A549 (cell line): ENCODE data around the gene CCDC71. TPM values are rescaled to one million over a fixed set of nuclear protein-coding genes. Genes with fewer than 3 reads are reported as not detected.

ENCODE experiments used
- ATAC-seq, 2 experiments: fragments of 200-7000 bp in 1 of 2; fragments of >200 bp in 1 of 2; cut with Nextera tagmentation in 1 of 2; cut with Tn5 transposase in 1 of 2; 3 replicates each; pipeline versions ENCODE4 v1.8.0 to v1.9.1; 2018 to 2020; ENCODE audit warnings: mild to moderate bottlenecking in 1 of 2, moderate library complexity in 1 of 2
- CTCF ChIA-PET: fragments of 300-600 bp; sonication (Branson Sonifier 250); formaldehyde crosslinking; extraction: SDS; loops from one replicate; lab custom pipeline; 2021; ENCODE audit warnings: antibody characterized with exemption, inconsistent platforms; lab: Yijun Ruan, JAX
- POLR2A ChIA-PET: fragments of 350-600 bp; formaldehyde crosslinking; extraction: SDS; loops from one replicate; lab custom pipeline; 2021; ENCODE audit warnings: antibody characterized with exemption, inconsistent platforms; lab: Yijun Ruan, JAX
- DNase-seq, 2 experiments: peaks; one replicate each; pipeline versions ENCODE4 v3.0.0 to v3.0.0-alpha.2; 2011 to 2016; ENCODE audit warnings: low read depth in 1 of 2, low spot score in 1 of 2
- FAIRE-seq: peaks from 2 replicates; lab custom pipeline; 2011; peaks lifted over from hg19 to GRCh38; lab: Jason Lieb, UNC
- H3K27ac ChIP-seq, 2 experiments: fragments of >200 bp; sonication (Bioruptor Twin); formaldehyde crosslinking; 3 replicates each; pipeline ENCODE4 v1.5.1; 2016 to 2017
- H3K4me1 ChIP-seq: fragments of >200 bp; sonication (Bioruptor Twin); formaldehyde crosslinking; 3 replicates; pipeline ENCODE4 v1.6.1; 2016
- H3K4me2 ChIP-seq: fragments of >200 bp; sonication (Bioruptor Twin); formaldehyde crosslinking; 3 replicates; pipeline ENCODE4 v1.6.1; 2016
- H3K4me3 ChIP-seq: fragments of >200 bp; sonication (Bioruptor Twin); formaldehyde crosslinking; 3 replicates; pipeline ENCODE4 v1.5.1; 2016
- H3K9me3 ChIP-seq: fragments of >200 bp; sonication (Bioruptor Twin); formaldehyde crosslinking; 3 replicates; pipeline ENCODE4 v1.6.1; 2016
- CHD4 ChIP-seq: fragments of 200-600 bp; sonication (generic); IDR thresholded peaks from 2 replicates; pipeline ENCODE4 v1.6.1; 2016; ENCODE audit warnings: antibody characterized with exemption, mild to moderate bottlenecking, borderline replicate concordance
- EHF ChIP-seq: fragments of 250-450 bp; sonication (Bioruptor Pico); IDR thresholded peaks from 2 replicates; pipeline ENCODE4 v1.5.0; 2020; ENCODE audit warnings: mild to moderate bottlenecking
- EP300 ChIP-seq, 2 experiments: fragments of >200 bp; sonication (Bioruptor Twin); formaldehyde crosslinking; IDR thresholded peaks; 2 replicates in 1 of 2; 3 replicates in 1 of 2; pipeline ENCODE4 v1.6.1; 2016 to 2017
- ESRRA ChIP-seq: fragments of 150-350 bp; IDR thresholded peaks from 2 replicates; pipeline ENCODE4 v1.6.1; 2014; ENCODE audit warnings: mild to moderate bottlenecking, low read length, borderline replicate concordance
- FOXS1 ChIP-seq: fragments of 250-450 bp; sonication (Bioruptor Pico); IDR thresholded peaks from 2 replicates; pipeline ENCODE4 v1.5.0; 2020; ENCODE audit warnings: mild to moderate bottlenecking, moderate library complexity
- HEYL ChIP-seq: fragments of 250-450 bp; sonication (Bioruptor Pico); IDR thresholded peaks from 2 replicates; pipeline ENCODE4 v1.8.0; 2021; ENCODE audit warnings: mild to moderate bottlenecking, moderate library complexity
- KDM1A ChIP-seq: fragments of 200-600 bp; sonication (generic); IDR thresholded peaks from 2 replicates; pipeline ENCODE4 v1.6.1; 2016; ENCODE audit warnings: low read depth, mild to moderate bottlenecking
- MYC ChIP-seq: IDR thresholded peaks from 2 replicates; pipeline ENCODE4 v1.6.1; 2012; ENCODE audit warnings: mild to moderate bottlenecking, inconsistent platforms, low read length, improper control_type of control experiment, borderline replicate concordance
- NFE2L2 ChIP-seq: fragments of 150-350 bp; conservative IDR thresholded peaks from 2 replicates; pipeline ENCODE4 v1.6.1; 2014; ENCODE audit warnings: low read length
- NPAS2 ChIP-seq: fragments of 250-450 bp; sonication (Bioruptor Pico); IDR thresholded peaks from 2 replicates; pipeline ENCODE4 v1.8.0; 2022; ENCODE audit warnings: mild to moderate bottlenecking, moderate library complexity, borderline replicate concordance
- PHF8 ChIP-seq: fragments of 200-600 bp; sonication (generic); IDR thresholded peaks from 2 replicates; pipeline ENCODE4 v1.6.1; 2016; ENCODE audit warnings: low read depth, mild to moderate bottlenecking, antibody characterized with exemption, moderate library complexity, borderline replicate concordance
- POLR2AphosphoS2 ChIP-seq: conservative IDR thresholded peaks from 2 replicates; pipeline ENCODE4 v1.6.1; 2012; ENCODE audit warnings: low read length, improper control_type of control experiment, inconsistent platforms
- RAD21 ChIP-seq, 2 experiments: fragments of >200 bp in 1 of 2; sonication (Bioruptor Twin) in 1 of 2; formaldehyde crosslinking in 1 of 2; IDR thresholded peaks in 1 of 2; conservative IDR thresholded peaks in 1 of 2; 2 replicates in 1 of 2; 3 replicates in 1 of 2; pipeline ENCODE4 v1.6.1; 2012 to 2018; ENCODE audit warnings: inconsistent platforms in 1 of 2
- RCOR1 ChIP-seq: fragments of 150-350 bp; IDR thresholded peaks from 2 replicates; pipeline ENCODE4 v1.6.1; 2014; ENCODE audit warnings: antibody characterized with exemption, low read length, low read depth
- RFX5 ChIP-seq: fragments of 450-650 bp; IDR thresholded peaks from 2 replicates; pipeline ENCODE4 v1.7.1; 2014; ENCODE audit warnings: antibody characterized with exemption, mild to moderate bottlenecking, moderate library complexity
- RNF2 ChIP-seq: fragments of 200-600 bp; sonication (generic); IDR thresholded peaks from 2 replicates; pipeline ENCODE4 v1.6.1; 2016; ENCODE audit warnings: low read depth, mild to moderate bottlenecking, antibody characterized with exemption, moderate library complexity, borderline replicate concordance
- TFCP2L1 ChIP-seq: fragments of 250-450 bp; sonication (Bioruptor Pico); IDR thresholded peaks from 2 replicates; pipeline ENCODE4 v1.5.0; 2021; ENCODE audit warnings: mild to moderate bottlenecking
- ZFP36 ChIP-seq: fragments of 450-650 bp; IDR thresholded peaks from 2 replicates; pipeline ENCODE4 v1.6.1; 2014; ENCODE audit warnings: borderline replicate concordance; ENCODE audit not compliant: partially characterized antibody
- WGBS: methylation state at CpG from one replicate; pipeline ENCODE4 v1.1.6; 2017; ENCODE audit errors: missing lambda C conversion rate; 5-methylcytosine and 5-hydroxymethylcytosine counted together
- polyA plus RNA-seq, 4 experiments: library from polyadenylated mRNA; depleted of rRNA in 3 of 4; stranded (reverse); fragments of >200 nt; fragmentation: RNase III in 1 of 4; extraction: RNeasy Plus Mini Kit Qiagen cat#74134 plus additional on column Dnase treatment in 1 of 4; gene quantifications; 2 replicates in 3 of 4; 3 replicates in 1 of 4; pipeline ENCODE4 v1.2.3, GENCODE V29; 2011 to 2017
- TF ChIP-seq, protein P1 (sequence below): fragments of 250-450 bp; sonication (Bioruptor Pico); IDR thresholded peaks from 2 replicates; pipeline ENCODE4 v1.5.0; 2021; ENCODE audit warnings: mild to moderate bottlenecking, moderate library complexity, borderline replicate concordance
- TF ChIP-seq, protein P2 (sequence below): fragments of 250-450 bp; sonication (Bioruptor Pico); IDR thresholded peaks from 2 replicates; pipeline ENCODE4 v1.5.0; 2020; ENCODE audit warnings: low read depth, mild to moderate bottlenecking, moderate library complexity
- TF ChIP-seq, protein P3 (sequence below): IDR thresholded peaks from 2 replicates; pipeline ENCODE4 v1.6.1; 2012; ENCODE audit warnings: low read depth, borderline replicate concordance
- TF ChIP-seq, protein P4 (sequence below): fragments of >200 bp; sonication (Bioruptor Twin); formaldehyde crosslinking; IDR thresholded peaks from 3 replicates; pipeline ENCODE4 v1.6.1; 2016
- TF ChIP-seq, protein P5 (sequence below): IDR thresholded peaks from 2 replicates; pipeline ENCODE4 v1.6.1; 2012
- TF ChIP-seq, protein P6 (sequence below): fragments of 450-650 bp; IDR thresholded peaks from 2 replicates; pipeline ENCODE4 v1.6.1; 2014; ENCODE audit warnings: antibody characterized with exemption
- TF ChIP-seq, protein P7 (sequence below): fragments of >200 bp; sonication (Bioruptor Twin); formaldehyde crosslinking; IDR thresholded peaks from 3 replicates; pipeline ENCODE4 v1.5.1; 2016

Gene CCDC71
- polyA plus RNA-seq, 2 of the 4 experiments (the other 2 are of a cell fraction): 9.6 to 13.4 TPM

DNA sequence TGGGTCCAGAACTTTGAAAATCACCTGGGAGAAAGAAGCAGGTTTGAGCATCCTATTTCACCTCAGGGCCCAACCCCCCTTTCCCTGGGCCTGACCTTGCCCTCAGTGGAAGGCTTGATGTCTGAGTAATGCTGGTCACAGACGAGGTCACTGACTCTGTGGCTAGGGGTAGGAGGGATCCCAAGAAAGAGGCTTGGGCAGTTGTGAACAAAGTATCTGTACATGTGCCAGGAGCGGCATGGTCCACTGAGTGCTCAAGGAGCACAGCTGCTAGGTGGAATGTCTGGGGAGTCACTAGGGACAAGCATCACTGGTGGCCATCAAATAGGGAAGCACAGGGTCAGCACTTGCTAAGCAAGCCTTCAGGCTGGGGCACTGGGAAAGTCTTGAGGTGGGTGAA, 7.3 kb downstream of the CCDC71 start:
- no peak for TF ChIP-seq PHF8
- TF ChIP-seq EP300 (IDR thresholded peaks at IDR 0.05): no peak
- TF ChIP-seq, protein P1, sequence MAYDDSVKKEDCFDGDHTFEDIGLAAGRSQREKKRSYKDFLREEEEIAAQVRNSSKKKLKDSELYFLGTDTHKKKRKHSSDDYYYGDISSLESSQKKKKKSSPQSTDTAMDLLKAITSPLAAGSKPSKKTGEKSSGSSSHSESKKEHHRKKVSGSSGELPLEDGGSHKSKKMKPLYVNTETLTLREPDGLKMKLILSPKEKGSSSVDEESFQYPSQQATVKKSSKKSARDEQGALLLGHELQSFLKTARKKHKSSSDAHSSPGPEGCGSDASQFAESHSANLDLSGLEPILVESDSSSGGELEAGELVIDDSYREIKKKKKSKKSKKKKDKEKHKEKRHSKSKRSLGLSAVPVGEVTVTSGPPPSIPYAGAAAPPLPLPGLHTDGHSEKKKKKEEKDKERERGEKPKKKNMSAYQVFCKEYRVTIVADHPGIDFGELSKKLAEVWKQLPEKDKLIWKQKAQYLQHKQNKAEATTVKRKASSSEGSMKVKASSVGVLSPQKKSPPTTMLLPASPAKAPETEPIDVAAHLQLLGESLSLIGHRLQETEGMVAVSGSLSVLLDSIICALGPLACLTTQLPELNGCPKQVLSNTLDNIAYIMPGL: no peak
- TF ChIP-seq, protein P2, sequence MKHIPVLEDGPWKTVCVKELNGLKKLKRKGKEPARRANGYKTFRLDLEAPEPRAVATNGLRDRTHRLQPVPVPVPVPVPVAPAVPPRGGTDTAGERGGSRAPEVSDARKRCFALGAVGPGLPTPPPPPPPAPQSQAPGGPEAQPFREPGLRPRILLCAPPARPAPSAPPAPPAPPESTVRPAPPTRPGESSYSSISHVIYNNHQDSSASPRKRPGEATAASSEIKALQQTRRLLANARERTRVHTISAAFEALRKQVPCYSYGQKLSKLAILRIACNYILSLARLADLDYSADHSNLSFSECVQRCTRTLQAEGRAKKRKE (CRISPR knock-in tag): no peak
- TF ChIP-seq RCOR1: no peak
- TF ChIP-seq NPAS2 (CRISPR knock-in tag): no peak
- TF ChIP-seq, protein P3, sequence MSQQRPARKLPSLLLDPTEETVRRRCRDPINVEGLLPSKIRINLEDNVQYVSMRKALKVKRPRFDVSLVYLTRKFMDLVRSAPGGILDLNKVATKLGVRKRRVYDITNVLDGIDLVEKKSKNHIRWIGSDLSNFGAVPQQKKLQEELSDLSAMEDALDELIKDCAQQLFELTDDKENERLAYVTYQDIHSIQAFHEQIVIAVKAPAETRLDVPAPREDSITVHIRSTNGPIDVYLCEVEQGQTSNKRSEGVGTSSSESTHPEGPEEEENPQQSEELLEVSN: no peak
- no peak for TF ChIP-seq HEYL (CRISPR knock-in tag)
- no peak for TF ChIP-seq POLR2AphosphoS2
- no peak for TF ChIP-seq MYC
- TF ChIP-seq RFX5: no peak
- no peak for TF ChIP-seq KDM1A
- no peak for TF ChIP-seq RNF2
- no peak for TF ChIP-seq EHF (CRISPR knock-in tag)
- TF ChIP-seq CHD4: no peak
- TF ChIP-seq FOXS1 (CRISPR knock-in tag): no peak
- CTCF ChIA-PET: interaction anchor here (0.9 to 2.1 kb wide), 2 partner anchors 20 to 23 kb away, joined by 3 to 4 read pairs; no protein-coding TSS in a partner anchor
- Histone ChIP-seq H3K4me2 (no peak overlapping the region), H3K27ac (no peak overlapping the region), H3K4me1 (no peaks in the 10 kb centered on the region), H3K9me3 (no peaks in the 10 kb centered on the region), H3K4me3 (no peak overlapping the region)
- POLR2A ChIA-PET: interaction anchor here (1.1 kb wide), 1 partner anchor 129 kb away, joined by 6 read pairs; the partner anchor contains the start of gene IMPDH2
- DNase-seq: no peak
- FAIRE-seq: no peak
- WGBS: 60% methylated on average over 2 of the region's 2 CpGs
- ATAC-seq: peak; percentile 38 to 63; a peak in 5 of 6 replicates

DNA sequence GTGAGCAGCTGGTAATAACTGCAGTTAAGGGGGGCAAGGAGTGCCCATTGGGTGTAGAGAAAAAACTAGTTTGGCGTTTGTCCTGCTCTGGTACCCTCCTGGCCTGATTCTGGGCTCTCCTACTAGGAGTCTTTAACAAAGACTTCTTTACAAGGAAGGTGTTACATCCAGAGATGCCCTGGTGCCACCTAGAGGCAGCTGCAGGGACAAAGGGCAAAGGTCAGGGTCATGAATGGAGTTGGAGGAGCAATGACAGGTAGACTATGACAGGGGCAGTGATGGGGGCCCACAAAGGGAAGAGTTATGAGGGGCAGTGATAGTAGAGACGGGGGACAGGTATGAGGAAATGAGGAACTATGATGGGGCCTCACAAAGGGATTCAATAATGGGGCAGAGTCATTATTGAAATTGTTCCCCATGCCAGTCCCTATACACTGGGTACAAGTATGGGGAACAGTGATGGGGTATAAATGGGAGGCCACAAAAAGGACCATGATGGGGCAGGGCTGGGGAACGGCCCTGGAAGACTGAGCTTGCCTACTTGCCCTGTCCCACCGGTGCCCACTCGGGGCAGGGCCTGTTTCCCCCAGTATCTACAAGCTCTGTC, 7.9 kb downstream of the CCDC71 start:
- H3K4me3 ChIP-seq: no peak overlapping the region
- TF ChIP-seq, protein P4, sequence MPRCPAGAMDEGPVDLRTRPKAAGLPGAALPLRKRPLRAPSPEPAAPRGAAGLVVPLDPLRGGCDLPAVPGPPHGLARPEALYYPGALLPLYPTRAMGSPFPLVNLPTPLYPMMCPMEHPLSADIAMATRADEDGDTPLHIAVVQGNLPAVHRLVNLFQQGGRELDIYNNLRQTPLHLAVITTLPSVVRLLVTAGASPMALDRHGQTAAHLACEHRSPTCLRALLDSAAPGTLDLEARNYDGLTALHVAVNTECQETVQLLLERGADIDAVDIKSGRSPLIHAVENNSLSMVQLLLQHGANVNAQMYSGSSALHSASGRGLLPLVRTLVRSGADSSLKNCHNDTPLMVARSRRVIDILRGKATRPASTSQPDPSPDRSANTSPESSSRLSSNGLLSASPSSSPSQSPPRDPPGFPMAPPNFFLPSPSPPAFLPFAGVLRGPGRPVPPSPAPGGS: no peak
- TF ChIP-seq ESRRA (peak; percentile 99), MYC (no peak), TFCP2L1 (no peak), NFE2L2 (no peak), ZFP36 (no peak), RAD21 (conservative IDR thresholded peaks at IDR 0.05 in 1 of 2, IDR thresholded peaks at IDR 0.05 in 1 of 2) (peak; percentile 45 to 49; a peak in 4 of 5 replicates)
- TF ChIP-seq, protein P5, sequence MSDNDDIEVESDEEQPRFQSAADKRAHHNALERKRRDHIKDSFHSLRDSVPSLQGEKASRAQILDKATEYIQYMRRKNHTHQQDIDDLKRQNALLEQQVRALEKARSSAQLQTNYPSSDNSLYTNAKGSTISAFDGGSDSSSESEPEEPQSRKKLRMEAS: no peak
- TF ChIP-seq, protein P6, sequence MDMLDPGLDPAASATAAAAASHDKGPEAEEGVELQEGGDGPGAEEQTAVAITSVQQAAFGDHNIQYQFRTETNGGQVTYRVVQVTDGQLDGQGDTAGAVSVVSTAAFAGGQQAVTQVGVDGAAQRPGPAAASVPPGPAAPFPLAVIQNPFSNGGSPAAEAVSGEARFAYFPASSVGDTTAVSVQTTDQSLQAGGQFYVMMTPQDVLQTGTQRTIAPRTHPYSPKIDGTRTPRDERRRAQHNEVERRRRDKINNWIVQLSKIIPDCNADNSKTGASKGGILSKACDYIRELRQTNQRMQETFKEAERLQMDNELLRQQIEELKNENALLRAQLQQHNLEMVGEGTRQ: no peak
- TF ChIP-seq, protein P7, sequence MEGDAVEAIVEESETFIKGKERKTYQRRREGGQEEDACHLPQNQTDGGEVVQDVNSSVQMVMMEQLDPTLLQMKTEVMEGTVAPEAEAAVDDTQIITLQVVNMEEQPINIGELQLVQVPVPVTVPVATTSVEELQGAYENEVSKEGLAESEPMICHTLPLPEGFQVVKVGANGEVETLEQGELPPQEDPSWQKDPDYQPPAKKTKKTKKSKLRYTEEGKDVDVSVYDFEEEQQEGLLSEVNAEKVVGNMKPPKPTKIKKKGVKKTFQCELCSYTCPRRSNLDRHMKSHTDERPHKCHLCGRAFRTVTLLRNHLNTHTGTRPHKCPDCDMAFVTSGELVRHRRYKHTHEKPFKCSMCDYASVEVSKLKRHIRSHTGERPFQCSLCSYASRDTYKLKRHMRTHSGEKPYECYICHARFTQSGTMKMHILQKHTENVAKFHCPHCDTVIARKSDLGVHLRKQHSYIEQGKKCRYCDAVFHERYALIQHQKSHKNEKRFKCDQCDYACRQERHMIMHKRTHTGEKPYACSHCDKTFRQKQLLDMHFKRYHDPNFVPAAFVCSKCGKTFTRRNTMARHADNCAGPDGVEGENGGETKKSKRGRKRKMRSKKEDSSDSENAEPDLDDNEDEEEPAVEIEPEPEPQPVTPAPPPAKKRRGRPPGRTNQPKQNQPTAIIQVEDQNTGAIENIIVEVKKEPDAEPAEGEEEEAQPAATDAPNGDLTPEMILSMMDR: peak; percentile 36; the same call in 2 of the 3 replicates
- POLR2A ChIA-PET: interaction anchor here (1.1 kb wide), 1 partner anchor 129 kb away, joined by 6 read pairs; the partner anchor contains the start of gene IMPDH2
- no peak overlapping the region for H3K4me2 ChIP-seq
- FAIRE-seq (no peak), ATAC-seq (peak; percentile 47 to 55; a peak in 4 of 6 replicates), DNase-seq (peak in 1 of 2 experiments; percentile 41)
- H3K27ac ChIP-seq: no peak overlapping the region
- CTCF ChIA-PET: interaction anchor here (0.7 to 2.1 kb wide), 4 partner anchors 12 to 64 kb away, joined by 3 to 7 read pairs (median 4); partner anchors contain the start of gene QRICH1
- 74% methylated on average over 5 of the region's 5 CpGs for WGBS
- H3K9me3 ChIP-seq: no peaks in the 10 kb centered on the region
- no peaks in the 10 kb centered on the region for H3K4me1 ChIP-seq
